Medulla oblongata (tissue), 1 donor: ENCODE measurements around the gene UBE2C.
A peak's percentile ranks its signal among the peaks of the same experiment; 100 is the strongest.
"Not testable (repeated sequence)": the region's sequence is repeated elsewhere in the genome, so short reads cannot be mapped to it uniquely, and the experiment has no call there.

Experiments
- DNase-seq: peaks from one replicate; pipeline ENCODE4 v3.0.0-alpha.2; 2015; ENCODE audit errors: extremely low spot score

Gene UBE2C

GRCh38 chr20:45812157-45813005 lies at the start of gene UBE2C:
UBE2C (plus strand) TSS chr20:45812644; CDS start chr20:45812696, 52 bp downstream.
- peak; percentile 100 for DNase-seq

DNA sequence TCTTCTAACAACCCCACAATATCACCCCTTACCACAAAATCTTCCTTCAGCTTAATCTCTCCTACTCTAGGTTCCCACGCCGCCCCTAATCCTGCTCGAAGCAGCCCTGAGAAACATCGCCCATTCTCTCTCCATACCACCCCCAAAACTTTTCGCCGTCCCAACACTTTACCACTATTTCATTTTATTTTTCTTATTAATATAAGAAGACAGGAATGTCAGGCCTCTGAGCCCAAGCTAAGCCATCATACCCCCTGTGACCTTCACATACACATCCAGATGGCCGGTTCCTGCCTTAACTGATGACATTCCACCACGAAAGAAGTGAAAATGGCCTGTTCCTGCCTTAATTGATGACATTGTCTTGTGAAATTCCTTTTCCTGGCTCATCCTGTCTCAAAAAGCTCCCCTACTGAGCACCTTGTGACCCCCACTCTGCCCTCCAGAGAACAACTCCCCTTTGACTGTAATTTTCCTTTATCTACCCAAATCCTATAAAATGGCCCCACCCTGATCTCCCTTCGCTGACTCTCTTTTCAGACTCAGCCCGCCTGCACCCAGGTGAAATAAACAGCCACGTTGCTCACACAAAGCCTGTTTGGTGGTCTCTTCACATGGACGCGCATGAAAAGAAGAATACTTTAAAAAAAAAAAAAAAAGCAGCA lies 47.7 kb upstream of the UBE2C start:
- not testable (repeated sequence) for DNase-seq

GRCh38 chr20:45765307-45765875 lies 47.1 kb upstream of the UBE2C start:
- DNase-seq = no peak

- DNase-seq = no peak
These were observed 46.5 kb upstream of the UBE2C start for GRCh38 chr20:45765980-45766379.

- DNase-seq = no peak
These were observed 44.0 kb upstream of the UBE2C start for GRCh38 chr20:45768479-45768878.

DNA sequence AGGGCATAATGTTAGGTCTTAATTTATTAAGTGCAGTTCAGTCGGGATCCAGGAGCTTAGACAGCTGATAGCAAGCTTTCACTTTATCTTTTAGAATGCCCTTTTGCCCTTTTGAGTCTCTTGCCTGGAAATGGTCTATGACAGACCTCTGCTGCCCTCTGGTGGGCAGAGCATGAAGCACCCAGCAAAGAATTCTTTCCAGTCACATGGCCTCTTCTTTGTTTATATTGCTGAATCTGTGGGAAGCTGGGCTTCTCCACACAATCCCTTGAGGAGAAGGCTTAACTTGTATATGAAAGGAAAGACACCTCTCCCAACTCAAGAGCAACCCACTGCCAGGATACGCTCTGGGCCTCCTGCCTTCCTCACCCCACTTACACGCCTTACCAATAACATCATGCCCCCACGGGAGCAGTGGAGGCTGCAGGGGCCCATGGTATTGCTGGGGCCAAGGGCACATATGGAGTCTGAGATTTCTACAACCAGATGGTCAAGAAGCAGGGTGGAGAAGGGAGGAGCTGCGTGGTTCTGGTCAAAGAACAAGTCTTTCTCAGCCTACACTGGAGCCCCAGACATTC lies 41.2 kb upstream of the UBE2C start:
- peak; percentile 96 for DNase-seq

GRCh38 chr20:45772693-45773092 lies 39.8 kb upstream of the UBE2C start:
- no peak for DNase-seq

DNA sequence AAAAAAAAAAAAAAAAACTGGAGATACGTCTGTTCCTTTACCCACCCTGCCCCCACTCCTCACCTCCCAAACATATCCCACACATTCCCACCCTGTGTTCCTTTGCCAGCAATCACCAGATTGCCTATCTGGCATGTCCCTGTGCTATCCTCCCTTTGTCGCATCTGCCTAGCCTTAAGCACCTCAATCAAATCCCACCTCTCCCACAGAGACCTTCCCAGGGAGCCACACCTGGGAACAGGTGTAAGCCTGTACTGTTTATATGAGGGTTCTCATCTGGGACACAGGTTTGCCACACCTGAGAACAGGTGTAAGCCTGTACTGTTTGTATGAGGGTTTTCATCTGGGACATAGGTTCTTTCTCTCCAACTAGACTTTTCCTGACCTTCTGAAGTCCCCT lies 37.5 kb upstream of the UBE2C start:
- no peak for DNase-seq

- DNase-seq = no peak
These were observed 37.0 kb upstream of the UBE2C start for GRCh38 chr20:45775411-45775810.

DNA sequence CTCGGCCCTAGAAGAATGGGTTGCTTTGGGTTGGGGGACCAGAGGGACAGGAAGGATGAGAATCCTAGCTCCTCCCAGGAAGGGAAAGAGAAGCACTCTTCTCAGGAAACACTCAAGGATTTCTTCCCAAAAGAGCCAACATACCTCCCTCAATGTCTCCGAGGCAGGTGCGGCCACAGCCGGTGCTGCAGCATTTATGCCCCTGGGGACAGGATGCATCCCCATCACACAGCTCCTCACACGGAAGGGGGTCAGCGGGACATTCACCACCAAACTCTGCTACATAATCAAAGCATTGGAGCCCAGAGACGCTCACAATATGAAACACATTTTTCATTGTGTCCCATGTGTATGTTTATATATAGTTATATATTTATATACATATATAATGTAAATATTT lies 35.5 kb upstream of the UBE2C start:
- DNase-seq = no peak

GRCh38 chr20:45779011-45779915 lies 33.2 kb upstream of the UBE2C start:
- DNase-seq = peak; percentile 38

GRCh38 chr20:45780159-45780558 lies 32.3 kb upstream of the UBE2C start:
- no peak for DNase-seq

DNA sequence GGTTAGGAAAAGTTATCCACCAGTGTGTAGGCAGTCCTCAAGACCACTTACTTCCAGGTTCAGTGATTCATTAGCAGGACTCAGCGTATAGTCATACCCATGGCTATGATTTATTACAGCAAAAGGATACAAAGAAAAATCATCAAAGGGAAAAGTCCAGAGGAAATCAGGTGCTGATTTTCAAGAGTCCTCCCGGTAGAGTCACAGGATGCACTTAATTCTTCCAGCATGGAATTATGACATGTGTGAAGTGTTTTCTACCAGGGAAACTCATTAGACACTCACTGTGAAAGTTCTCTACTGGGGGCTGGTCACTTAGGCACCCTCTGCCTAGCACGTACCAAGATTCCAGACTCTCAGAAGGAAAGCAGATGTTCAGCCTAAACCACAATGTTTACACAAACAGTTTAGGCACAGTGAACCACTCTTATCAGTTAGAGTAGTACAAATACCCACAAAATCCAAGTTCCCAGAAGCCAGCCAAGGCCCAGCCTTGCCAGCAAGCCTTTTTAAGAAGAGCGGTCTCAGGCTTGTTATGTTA lies 31.0 kb upstream of the UBE2C start:
- no peak for DNase-seq

GRCh38 chr20:45782890-45783289 lies 29.6 kb upstream of the UBE2C start:
- no peak for DNase-seq

DNA sequence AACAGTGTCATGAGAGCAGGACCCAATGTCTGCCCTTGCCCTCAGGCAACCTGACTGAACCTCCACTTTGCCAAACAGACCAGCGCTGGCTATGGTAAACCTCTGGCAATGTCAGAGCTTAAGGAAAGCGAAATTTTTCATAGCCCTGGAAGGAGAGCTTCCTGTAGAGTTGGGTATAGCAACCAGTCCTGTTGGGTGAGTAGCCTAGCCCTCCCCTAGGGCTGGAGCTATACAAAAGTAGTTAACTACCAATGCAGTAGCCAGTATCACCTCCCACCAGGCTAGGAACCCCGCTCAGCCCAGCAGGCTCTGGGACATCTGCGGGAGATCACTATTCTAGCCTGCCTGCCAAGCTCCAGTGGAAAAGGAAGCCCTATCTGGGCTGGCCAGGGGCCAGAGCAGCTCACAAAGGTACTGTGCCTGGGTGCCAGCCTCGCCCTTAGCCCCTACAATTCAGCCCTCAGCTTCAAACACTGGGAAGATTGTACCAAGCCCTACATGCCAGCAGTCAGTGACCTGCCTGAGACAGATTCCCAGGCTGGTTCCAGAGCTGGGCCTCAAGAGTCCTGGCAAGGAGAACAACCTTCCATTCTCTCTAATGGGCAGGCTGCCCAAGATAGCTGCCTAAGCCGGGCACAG lies 28.7 kb upstream of the UBE2C start:
- DNase-seq = peak; percentile 64

DNA sequence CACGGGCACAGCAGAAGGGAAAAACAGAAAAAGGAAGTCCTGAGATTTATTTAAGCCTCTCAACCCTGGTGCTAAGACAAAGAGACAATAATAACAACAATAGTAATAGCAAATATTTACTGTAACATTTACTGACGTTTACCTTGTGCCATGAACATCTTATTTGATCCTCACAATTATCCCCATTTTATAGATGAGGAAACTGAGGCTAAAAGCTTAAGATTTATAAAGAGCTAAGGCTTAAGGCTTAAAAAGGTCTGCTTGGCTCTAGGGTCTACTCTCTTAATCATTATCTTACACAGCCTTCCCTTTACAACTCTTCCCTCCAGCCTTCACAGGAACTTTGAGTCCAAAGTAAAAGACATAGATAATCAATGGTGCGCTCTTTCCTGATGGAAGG lies 24.1 kb upstream of the UBE2C start:
- DNase-seq = no peak

DNA sequence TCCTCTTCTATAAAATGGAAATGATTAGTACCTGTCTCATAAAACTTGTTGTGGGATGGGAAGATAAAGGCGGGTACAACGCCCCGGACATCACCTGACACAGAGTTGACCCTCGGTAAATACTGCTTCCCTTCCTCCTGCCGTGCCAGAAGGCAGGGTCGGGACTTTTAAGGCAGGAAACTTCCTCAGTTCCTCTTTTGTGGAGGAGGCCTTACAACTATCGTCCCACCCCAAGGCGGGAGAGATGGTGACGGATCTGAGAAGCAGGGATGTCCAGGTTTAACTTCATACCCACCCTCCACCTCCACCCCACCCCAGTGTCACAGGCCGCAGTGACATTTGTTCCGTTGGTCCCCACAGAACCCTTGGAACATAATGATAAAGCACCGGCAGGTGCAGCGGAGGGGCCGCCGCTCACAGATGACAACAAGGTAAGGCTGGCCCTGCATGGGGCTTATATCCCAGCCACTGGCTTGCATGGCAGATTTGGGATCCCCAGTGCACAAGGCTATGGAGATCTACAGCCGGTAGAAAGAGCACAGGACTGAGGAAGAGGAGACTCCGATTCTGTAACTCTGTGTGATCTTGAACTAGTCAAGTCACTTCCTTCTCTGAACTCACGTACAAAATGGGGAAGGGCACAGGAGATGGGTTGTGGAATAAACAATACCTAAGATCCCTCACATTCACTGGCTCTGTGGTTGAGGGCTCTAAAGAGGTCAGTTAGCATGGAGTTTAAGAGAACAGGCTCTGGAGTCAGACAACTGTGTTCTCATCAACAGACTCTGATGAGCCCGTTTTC lies 19.9 kb upstream of the UBE2C start:
- DNase-seq = peak; percentile 37

- DNase-seq = no peak
These were observed 15.9 kb upstream of the UBE2C start for GRCh38 chr20:45796337-45797065.

- DNase-seq = not testable (repeated sequence)
These were observed 14.9 kb upstream of the UBE2C start for GRCh38 chr20:45797510-45797909.
